HepG2 (cell line): ENCODE data around the gene TPGS1. TPM values are rescaled to one million over a fixed set of nuclear protein-coding genes. Genes with fewer than 3 reads are reported as not detected.

Source experiments
- ARNT ChIP-seq: fragments of 450-650 bp; IDR thresholded peaks from 2 replicates; pipeline ENCODE4 v1.6.1; 2017
- ATRX ChIP-seq: sonication (generic); formaldehyde crosslinking; IDR thresholded peaks from 2 replicates; pipeline ENCODE4 v1.4.0; 2020; ENCODE audit warnings: missing genetic modification reagents, borderline replicate concordance
- CC2D1A ChIP-seq: sonication (generic); formaldehyde crosslinking; IDR thresholded peaks from 2 replicates; pipeline ENCODE4 v1.8.1; 2023; ENCODE audit warnings: mild to moderate bottlenecking, missing genetic modification reagents
- CREB1 ChIP-seq, 2 experiments: fragments of 450-650 bp in 1 of 2; IDR thresholded peaks; 2 replicates each; pipeline ENCODE4 v1.6.1; 2016 to 2017; ENCODE audit warnings: control low read depth in 1 of 2, mild to moderate bottlenecking in 1 of 2, missing compliant biosample characterization in 1 of 2, missing genetic modification characterization in 1 of 2
- GATA4 ChIP-seq: sonication (generic); IDR thresholded peaks from 2 replicates; pipeline ENCODE4 v1.6.1; 2016; ENCODE audit warnings: antibody characterized with exemption, low read depth, borderline replicate concordance
- HMG20A ChIP-seq: IDR thresholded peaks from 2 replicates; pipeline ENCODE4 v1.6.1; 2016; ENCODE audit warnings: borderline replicate concordance
- MED13 ChIP-seq: sonication (generic); formaldehyde crosslinking; IDR thresholded peaks from 2 replicates; pipeline ENCODE4 v1.5.0; 2020; ENCODE audit warnings: missing genetic modification reagents
- NFRKB ChIP-seq: fragments of 450-650 bp; IDR thresholded peaks from 2 replicates; pipeline ENCODE4 v1.6.1; 2017
- PAF1 ChIP-seq: IDR thresholded peaks from 2 replicates; pipeline ENCODE4 v1.6.1; 2016; ENCODE audit warnings: missing genetic modification reagents, missing compliant biosample characterization
- RAD21 ChIP-seq: fragments of 450-650 bp; formaldehyde crosslinking; IDR thresholded peaks from 2 replicates; pipeline ENCODE4 v1.5.0; 2020; ENCODE audit warnings: mild to moderate bottlenecking
- SP140L ChIP-seq: sonication (generic); formaldehyde crosslinking; IDR thresholded peaks from 2 replicates; pipeline ENCODE4 v1.4.0; 2020; ENCODE audit warnings: missing genetic modification reagents, borderline replicate concordance
- TBP ChIP-seq: sonication (generic); formaldehyde crosslinking; IDR thresholded peaks from 2 replicates; pipeline ENCODE4 v1.5.0; 2020; ENCODE audit warnings: missing genetic modification reagents
- ZNF124 ChIP-seq: sonication (generic); formaldehyde crosslinking; IDR thresholded peaks from 2 replicates; pipeline ENCODE4 v1.4.0; 2020; ENCODE audit warnings: missing genetic modification reagents
- ZNF343 ChIP-seq: sonication (generic); formaldehyde crosslinking; IDR thresholded peaks from 2 replicates; pipeline ENCODE4 v1.4.0; 2020; ENCODE audit warnings: mild to moderate bottlenecking, missing genetic modification reagents
- ZNF382 ChIP-seq: sonication (generic); formaldehyde crosslinking; IDR thresholded peaks from 2 replicates; pipeline ENCODE4 v1.5.0; 2020; ENCODE audit warnings: missing genetic modification reagents, mild to moderate bottlenecking, borderline replicate concordance
- ZNF530 ChIP-seq: sonication (generic); formaldehyde crosslinking; IDR thresholded peaks from 2 replicates; pipeline ENCODE4 v1.5.0; 2020; ENCODE audit warnings: low read depth, mild to moderate bottlenecking, missing genetic modification reagents
- ZNF567 ChIP-seq: sonication (generic); formaldehyde crosslinking; IDR thresholded peaks from 2 replicates; pipeline ENCODE4 v1.8.1; 2023; ENCODE audit warnings: mild to moderate bottlenecking, missing genetic modification reagents, borderline replicate concordance
- ZNF569 ChIP-seq: sonication (generic); formaldehyde crosslinking; IDR thresholded peaks from 2 replicates; pipeline ENCODE4 v1.5.0; 2020; ENCODE audit warnings: mild to moderate bottlenecking, missing genetic modification reagents, moderate library complexity, borderline replicate concordance
- ZNF652 ChIP-seq: IDR thresholded peaks from 2 replicates; pipeline ENCODE4 v1.6.1; 2016; ENCODE audit warnings: low read depth, borderline replicate concordance
- ZSCAN20 ChIP-seq: sonication (generic); formaldehyde crosslinking; IDR thresholded peaks from 2 replicates; pipeline ENCODE4 v1.4.0; 2020; ENCODE audit warnings: missing genetic modification reagents, mild to moderate bottlenecking, borderline replicate concordance
- ZSCAN31 ChIP-seq: sonication (generic); formaldehyde crosslinking; IDR thresholded peaks from 2 replicates; pipeline ENCODE4 v1.5.0; 2020; ENCODE audit warnings: low read depth, mild to moderate bottlenecking, missing genetic modification reagents
- polyA plus RNA-seq, 8 experiments: library from polyadenylated mRNA; depleted of rRNA in 3 of 8; stranded (reverse) in 7 of 8; unstranded in 1 of 8; fragments of >200 nt; fragmentation: Illumina TruSeq in 4 of 8; extraction: Trizol in 4 of 8; gene quantifications; 2 replicates each; pipeline versions ENCODE4 v1.2.1 to v1.2.3, GENCODE V29; 2011 to 2016; ENCODE audit warnings: low read depth in 4 of 8, missing spikeins in 1 of 8, mixed read lengths in 1 of 8; ENCODE audit not compliant: insufficient read depth in 1 of 8
- total RNA-seq, 5 experiments: library from RNA; depleted of rRNA; stranded (reverse); fragments of >200 nt; fragmentation: Illumina TruSeq; extraction: Trizol; gene quantifications; 2 replicates each; pipeline ENCODE4 v1.2.3, GENCODE V29; 2016; ENCODE audit warnings: low read depth in 1 of 5
- TF ChIP-seq, protein P1 (sequence below): sonication (generic); formaldehyde crosslinking; IDR thresholded peaks from 2 replicates; pipeline ENCODE4 v1.4.0; 2020; ENCODE audit warnings: missing genetic modification reagents
- TF ChIP-seq, protein P2 (sequence below): sonication (generic); formaldehyde crosslinking; IDR thresholded peaks from 2 replicates; pipeline ENCODE4 v1.4.0; 2020; ENCODE audit warnings: missing genetic modification reagents, borderline replicate concordance
- TF ChIP-seq, protein P3 (sequence below): fragments of 450-650 bp; IDR thresholded peaks from 2 replicates; pipeline ENCODE4 v1.6.1; 2017
- TF ChIP-seq, protein P4 (sequence below): sonication (generic); formaldehyde crosslinking; IDR thresholded peaks from 2 replicates; pipeline ENCODE4 v1.5.0; 2020; ENCODE audit warnings: mild to moderate bottlenecking, missing genetic modification reagents, moderate library complexity

Gene TPGS1
- total and polyA plus RNA-seq, 2 of the 13 experiments (the other 11 are each of a cell fraction or from before 2014, with no cell fraction given): 1.1 to 6.2 TPM

DNA sequence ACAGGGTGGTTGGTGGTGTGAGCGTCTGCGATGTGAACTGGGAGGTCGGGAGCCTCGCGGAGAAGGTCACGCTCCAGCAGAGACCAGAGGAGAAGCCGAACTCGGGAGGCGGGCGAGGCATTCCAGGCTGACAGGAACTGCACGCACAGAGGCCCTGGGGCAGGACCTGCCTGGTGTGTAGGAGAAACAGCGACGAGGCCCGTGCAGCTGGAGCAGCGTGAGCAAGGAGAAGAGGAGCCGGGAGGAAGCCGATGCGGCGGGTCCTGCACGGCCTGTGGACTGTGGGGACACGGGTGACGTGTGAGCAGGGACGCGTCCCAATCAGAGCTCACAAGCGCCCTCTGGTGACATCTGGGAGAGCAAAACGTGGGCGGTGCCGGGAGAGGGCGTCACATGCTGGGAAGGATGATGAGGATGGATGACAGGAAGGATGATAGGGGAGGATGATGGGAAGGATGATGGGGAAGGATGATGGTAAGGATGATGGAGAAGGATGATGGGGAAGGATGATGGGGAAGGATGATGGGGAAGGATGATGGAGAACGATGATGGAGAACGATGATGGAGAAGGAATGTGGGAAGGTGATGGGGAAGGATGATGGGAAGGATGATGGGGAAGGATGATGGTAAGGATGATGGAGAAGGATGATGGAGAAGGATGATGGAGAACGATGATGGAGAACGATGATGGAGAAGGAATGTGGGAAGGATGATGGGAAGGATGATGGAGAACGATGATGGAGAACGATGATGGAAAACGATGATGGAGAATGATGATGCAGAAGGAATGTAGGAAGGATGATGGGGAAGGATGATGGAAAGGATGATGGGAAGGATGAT lies 27.1 kb upstream of the TPGS1 start (continued):
- no peak for TF ChIP-seq ZNF567 (CRISPR knock-in tag)
- peak; percentile 45; the same call in 1 of the 2 replicates for TF ChIP-seq ARNT
- no peak for TF ChIP-seq ZNF530 (CRISPR knock-in tag)
- no peak for TF ChIP-seq SP140L (CRISPR knock-in tag)
- peak; percentile 85 for TF ChIP-seq CREB1 (IDR thresholded peaks at IDR 0.05)
- TF ChIP-seq CREB1 (CRISPR knock-in tag; IDR thresholded peaks at IDR 0.05): no peak; the same call in 1 of the 2 replicates
- TF ChIP-seq ATRX (CRISPR knock-in tag): no peak
- TF ChIP-seq TBP: no peak
- TF ChIP-seq ZNF343 (CRISPR knock-in tag): no peak
- no peak; the same call in 1 of the 2 replicates for TF ChIP-seq HMG20A (CRISPR knock-in tag)
- no peak for TF ChIP-seq ZNF569 (CRISPR knock-in tag)
- TF ChIP-seq, protein P1, sequence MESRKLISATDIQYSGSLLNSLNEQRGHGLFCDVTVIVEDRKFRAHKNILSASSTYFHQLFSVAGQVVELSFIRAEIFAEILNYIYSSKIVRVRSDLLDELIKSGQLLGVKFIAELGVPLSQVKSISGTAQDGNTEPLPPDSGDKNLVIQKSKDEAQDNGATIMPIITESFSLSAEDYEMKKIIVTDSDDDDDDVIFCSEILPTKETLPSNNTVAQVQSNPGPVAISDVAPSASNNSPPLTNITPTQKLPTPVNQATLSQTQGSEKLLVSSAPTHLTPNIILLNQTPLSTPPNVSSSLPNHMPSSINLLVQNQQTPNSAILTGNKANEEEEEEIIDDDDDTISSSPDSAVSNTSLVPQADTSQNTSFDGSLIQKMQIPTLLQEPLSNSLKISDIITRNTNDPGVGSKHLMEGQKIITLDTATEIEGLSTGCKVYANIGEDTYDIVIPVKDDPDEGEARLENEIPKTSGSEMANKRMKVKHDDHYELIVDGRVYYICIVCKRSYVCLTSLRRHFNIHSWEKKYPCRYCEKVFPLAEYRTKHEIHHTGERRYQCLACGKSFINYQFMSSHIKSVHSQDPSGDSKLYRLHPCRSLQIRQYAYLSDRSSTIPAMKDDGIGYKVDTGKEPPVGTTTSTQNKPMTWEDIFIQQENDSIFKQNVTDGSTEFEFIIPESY (CRISPR knock-in tag): peak; percentile 44; the same call in 1 of the 2 replicates
- no peak for TF ChIP-seq ZNF382 (CRISPR knock-in tag)
- no peak for TF ChIP-seq MED13 (CRISPR knock-in tag)
- no peak for TF ChIP-seq ZSCAN31
- TF ChIP-seq, protein P2, sequence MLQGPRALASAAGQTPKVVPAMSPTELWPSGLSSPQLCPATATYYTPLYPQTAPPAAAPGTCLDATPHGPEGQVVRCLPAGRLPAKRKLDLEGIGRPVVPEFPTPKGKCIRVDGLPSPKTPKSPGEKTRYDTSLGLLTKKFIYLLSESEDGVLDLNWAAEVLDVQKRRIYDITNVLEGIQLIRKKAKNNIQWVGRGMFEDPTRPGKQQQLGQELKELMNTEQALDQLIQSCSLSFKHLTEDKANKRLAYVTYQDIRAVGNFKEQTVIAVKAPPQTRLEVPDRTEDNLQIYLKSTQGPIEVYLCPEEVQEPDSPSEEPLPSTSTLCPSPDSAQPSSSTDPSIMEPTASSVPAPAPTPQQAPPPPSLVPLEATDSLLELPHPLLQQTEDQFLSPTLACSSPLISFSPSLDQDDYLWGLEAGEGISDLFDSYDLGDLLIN (CRISPR knock-in tag): 0 out of 2 replicates have a peak, but pooled peaks have one; percentile 42
- TF ChIP-seq PAF1 (CRISPR knock-in tag): no peak
- TF ChIP-seq, protein P3, sequence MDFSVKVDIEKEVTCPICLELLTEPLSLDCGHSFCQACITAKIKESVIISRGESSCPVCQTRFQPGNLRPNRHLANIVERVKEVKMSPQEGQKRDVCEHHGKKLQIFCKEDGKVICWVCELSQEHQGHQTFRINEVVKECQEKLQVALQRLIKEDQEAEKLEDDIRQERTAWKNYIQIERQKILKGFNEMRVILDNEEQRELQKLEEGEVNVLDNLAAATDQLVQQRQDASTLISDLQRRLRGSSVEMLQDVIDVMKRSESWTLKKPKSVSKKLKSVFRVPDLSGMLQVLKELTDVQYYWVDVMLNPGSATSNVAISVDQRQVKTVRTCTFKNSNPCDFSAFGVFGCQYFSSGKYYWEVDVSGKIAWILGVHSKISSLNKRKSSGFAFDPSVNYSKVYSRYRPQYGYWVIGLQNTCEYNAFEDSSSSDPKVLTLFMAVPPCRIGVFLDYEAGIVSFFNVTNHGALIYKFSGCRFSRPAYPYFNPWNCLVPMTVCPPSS: peak; percentile 31; the same call in 1 of the 2 replicates
- TF ChIP-seq CC2D1A (CRISPR knock-in tag): no peak
- no peak for TF ChIP-seq NFRKB
- TF ChIP-seq ZNF652 (CRISPR knock-in tag): no peak
- no peak for TF ChIP-seq ZSCAN20
- TF ChIP-seq RAD21 (CRISPR knock-in tag): peak; percentile 83
- no peak for TF ChIP-seq ZNF124 (CRISPR knock-in tag)
- TF ChIP-seq, protein P4, sequence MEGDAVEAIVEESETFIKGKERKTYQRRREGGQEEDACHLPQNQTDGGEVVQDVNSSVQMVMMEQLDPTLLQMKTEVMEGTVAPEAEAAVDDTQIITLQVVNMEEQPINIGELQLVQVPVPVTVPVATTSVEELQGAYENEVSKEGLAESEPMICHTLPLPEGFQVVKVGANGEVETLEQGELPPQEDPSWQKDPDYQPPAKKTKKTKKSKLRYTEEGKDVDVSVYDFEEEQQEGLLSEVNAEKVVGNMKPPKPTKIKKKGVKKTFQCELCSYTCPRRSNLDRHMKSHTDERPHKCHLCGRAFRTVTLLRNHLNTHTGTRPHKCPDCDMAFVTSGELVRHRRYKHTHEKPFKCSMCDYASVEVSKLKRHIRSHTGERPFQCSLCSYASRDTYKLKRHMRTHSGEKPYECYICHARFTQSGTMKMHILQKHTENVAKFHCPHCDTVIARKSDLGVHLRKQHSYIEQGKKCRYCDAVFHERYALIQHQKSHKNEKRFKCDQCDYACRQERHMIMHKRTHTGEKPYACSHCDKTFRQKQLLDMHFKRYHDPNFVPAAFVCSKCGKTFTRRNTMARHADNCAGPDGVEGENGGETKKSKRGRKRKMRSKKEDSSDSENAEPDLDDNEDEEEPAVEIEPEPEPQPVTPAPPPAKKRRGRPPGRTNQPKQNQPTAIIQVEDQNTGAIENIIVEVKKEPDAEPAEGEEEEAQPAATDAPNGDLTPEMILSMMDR (CRISPR knock-in tag): peak; percentile 95
- no peak for TF ChIP-seq GATA4
